ENCODE data around the gene ORM2.

ORM2 gene

GRCh38 chr9:114345493-114346065, 15.9 kb downstream of the ORM2 start:
- no peak overlapping the region for H3K4me3 ChIP-seq (ENCODE audit: low read depth, low read length)
- DNase-seq (ENCODE audit: low read depth) = no peak
- TF ChIP-seq, protein P1, sequence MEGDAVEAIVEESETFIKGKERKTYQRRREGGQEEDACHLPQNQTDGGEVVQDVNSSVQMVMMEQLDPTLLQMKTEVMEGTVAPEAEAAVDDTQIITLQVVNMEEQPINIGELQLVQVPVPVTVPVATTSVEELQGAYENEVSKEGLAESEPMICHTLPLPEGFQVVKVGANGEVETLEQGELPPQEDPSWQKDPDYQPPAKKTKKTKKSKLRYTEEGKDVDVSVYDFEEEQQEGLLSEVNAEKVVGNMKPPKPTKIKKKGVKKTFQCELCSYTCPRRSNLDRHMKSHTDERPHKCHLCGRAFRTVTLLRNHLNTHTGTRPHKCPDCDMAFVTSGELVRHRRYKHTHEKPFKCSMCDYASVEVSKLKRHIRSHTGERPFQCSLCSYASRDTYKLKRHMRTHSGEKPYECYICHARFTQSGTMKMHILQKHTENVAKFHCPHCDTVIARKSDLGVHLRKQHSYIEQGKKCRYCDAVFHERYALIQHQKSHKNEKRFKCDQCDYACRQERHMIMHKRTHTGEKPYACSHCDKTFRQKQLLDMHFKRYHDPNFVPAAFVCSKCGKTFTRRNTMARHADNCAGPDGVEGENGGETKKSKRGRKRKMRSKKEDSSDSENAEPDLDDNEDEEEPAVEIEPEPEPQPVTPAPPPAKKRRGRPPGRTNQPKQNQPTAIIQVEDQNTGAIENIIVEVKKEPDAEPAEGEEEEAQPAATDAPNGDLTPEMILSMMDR (IDR thresholded peaks at IDR 0.05; ENCODE audit: control insufficient read depth, extremely low read depth, insufficient read depth) = no peak

DNA sequence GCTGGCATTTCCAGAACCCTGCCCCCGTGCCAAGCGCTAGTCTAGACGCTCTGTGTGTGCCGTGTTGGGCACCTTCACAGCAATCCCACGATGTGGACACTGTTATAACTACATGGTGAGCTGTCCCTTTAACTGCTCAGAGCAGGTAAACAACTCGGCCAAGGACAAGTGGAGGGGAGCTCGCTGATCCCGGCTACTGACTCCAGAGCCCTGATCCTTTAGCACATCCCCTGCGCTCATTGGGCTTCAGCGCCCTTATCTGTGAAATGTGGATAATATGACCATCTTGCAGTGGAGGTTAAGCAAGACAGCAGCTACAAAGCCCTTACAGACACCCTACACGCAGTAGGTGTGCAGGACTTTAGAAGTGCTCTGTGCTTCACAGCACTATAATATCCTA, 16.5 kb downstream of the ORM2 start:
- no peak for DNase-seq (ENCODE audit: low read depth)
- H3K4me3 ChIP-seq (ENCODE audit: low read depth, low read length) = no peak overlapping the region
- TF ChIP-seq, protein P1 (IDR thresholded peaks at IDR 0.05; ENCODE audit: control insufficient read depth, extremely low read depth, insufficient read depth) = no peak

DNA sequence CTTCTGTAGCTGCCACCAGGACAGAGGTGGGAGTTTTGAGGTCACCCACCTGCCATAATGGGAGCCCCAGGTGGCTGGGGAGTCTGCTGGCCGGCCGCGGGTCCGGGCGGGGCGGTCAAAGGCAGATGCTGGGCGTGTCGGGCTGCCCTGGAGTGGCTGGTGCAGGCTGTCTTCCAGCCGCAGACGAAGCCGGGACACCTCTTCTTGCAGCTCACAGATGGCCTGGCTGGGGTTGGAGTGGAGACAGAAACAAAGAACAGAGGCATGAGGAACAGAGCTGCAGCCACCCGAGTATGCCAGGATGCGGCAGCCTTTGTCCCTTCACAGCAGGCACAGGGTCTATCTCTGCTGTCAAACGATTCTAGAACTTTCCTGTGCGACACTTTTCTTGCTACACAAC, 18.0 kb downstream of the ORM2 start:
- DNase-seq (ENCODE audit: low read depth) = no peak
- TF ChIP-seq, protein P1 (IDR thresholded peaks at IDR 0.05; ENCODE audit: control insufficient read depth, extremely low read depth, insufficient read depth) = no peak
- H3K4me3 ChIP-seq (ENCODE audit: low read depth, low read length) = no peak overlapping the region

DNA sequence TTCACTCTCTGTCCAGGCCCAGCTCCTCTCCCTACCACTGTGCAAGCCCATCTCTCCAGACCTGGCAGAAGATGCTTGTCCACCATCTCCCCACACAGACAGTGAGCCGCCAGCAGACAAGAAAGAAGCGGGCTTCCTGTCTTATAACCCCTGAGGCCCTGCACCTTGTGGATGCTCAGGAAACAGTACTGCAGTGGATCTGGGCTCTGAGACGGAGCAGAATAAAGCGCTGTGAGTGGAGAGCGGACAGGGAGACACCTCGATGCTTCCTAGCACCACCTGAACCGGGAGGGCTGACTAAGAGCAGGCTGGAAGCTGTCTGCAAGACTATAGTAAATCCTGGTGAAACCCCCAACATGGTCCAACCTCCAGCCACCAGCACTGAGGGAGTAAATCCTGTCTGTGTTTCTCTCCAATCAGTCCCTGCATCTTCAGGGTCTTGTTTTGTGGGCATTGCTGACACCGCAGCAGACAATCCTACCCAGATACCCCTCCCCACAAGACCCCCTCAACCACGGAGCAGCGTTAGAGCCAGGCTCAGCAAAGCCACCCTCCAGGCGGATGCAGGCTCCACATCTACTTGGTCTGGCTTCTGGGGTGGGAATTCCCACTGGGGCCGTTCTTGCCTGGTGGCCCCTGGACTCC, 18.7 kb downstream of the ORM2 start:
- TF ChIP-seq, protein P1 (IDR thresholded peaks at IDR 0.05; ENCODE audit: control insufficient read depth, extremely low read depth, insufficient read depth) = no peak
- H3K4me3 ChIP-seq (ENCODE audit: low read depth, low read length) = no peak overlapping the region
- DNase-seq (ENCODE audit: low read depth) = no peak

DNA sequence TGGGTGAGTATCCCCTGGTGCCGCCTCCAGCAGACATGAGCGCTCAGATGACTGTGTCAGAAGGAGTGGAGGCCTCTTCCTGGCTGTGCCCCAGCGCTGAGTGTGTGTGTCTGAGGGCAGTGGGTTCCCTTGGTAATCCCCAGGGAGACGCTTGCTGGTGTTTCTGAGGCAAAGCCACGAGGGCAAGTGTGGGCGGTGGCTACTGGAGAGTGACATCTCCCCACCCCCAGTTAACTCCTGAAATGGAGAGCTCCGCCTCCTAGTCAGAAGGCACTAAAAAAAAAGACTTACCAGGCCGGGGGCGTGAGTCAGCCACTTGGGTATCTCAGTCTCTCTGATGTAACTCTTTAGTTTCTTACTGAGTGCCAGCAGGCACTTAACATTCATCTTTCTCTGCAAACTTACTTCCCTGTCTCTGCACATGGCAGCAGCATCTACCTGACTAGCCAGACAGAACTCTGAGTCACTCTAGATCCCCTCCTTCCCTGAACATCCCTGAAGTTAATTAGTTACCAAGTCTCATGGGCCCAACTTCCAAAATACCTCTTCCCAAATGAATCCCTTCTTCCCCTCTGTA, 19.3 kb downstream of the ORM2 start:
- no peak for DNase-seq (ENCODE audit: low read depth)

DNA sequence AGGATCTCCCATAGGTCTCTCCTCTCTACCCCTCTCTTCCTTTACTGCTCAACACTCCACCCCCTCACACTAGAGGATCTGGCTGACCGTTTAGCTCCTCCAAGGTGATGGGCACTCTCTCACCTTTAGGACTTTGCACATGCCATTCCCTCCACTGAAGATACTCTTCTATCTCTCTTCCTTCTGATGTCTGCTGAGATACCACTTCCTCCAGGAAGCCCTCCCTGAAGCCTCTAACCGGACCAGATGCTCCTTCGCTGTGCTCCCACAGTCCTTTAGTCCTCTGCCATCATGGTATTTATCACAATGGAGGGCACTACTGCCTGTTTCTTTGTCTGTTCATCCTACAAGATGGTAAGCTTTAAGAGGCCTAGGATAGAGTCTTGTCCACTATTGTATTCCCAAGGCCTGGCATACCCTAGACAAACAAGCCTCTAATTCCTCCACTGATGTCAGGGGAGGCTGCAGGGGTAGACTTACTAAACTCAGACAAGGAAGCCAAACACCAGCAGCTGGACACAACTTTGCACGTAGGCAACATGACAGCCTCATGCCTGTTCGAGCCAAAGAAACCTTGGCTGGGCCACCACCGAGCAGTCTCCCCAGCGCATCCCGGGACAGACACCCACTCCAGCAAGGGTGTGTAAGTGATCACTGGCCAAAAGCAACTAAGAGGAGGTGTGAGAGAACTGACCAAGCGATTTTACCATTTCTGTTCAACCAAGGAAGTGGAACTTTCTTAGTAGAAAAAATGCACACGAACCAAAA, 20.2 kb downstream of the ORM2 start:
- no peak for DNase-seq (ENCODE audit: low read depth)
- H3K4me3 ChIP-seq (ENCODE audit: low read depth, low read length) = no peak overlapping the region
- TF ChIP-seq, protein P1 (IDR thresholded peaks at IDR 0.05; ENCODE audit: control insufficient read depth, extremely low read depth, insufficient read depth) = no peak

More for the DNA sequence above, 19.3 kb downstream of the ORM2 start:
- TF ChIP-seq, protein P1 (IDR thresholded peaks at IDR 0.05; ENCODE audit: control insufficient read depth, extremely low read depth, insufficient read depth) = no peak
- no peak overlapping the region for H3K4me3 ChIP-seq (ENCODE audit: low read depth, low read length)

All from LNCaP clone FGC (cell line).